ENCODE data around the gene AQR.

The AQR gene

GRCh38 chr15:34849364-34849959 is 120.1 kb downstream of the AQR start:
- H2BK5ac ChIP-seq (ENCODE audit: low read length) = no peak overlapping the region
- DNase-seq = no peak
- no peak overlapping the region for H3K9ac ChIP-seq (ENCODE audit: low read length)
- H3K4me2 ChIP-seq (ENCODE audit: low read length) = no peak overlapping the region
- no peaks in the 10 kb centered on the region for H3K79me2 ChIP-seq (ENCODE audit: control insufficient read depth, insufficient read depth, low read length)
- H3K27me3 ChIP-seq (ENCODE audit: insufficient read depth, low read length, poor library complexity) = no peaks in the 10 kb centered on the region
- H3K36me3 ChIP-seq (ENCODE audit: control insufficient read depth, insufficient read depth, low read length) = no peaks in the 10 kb centered on the region
- H3K4ac ChIP-seq (ENCODE audit: low read depth, low read length) = no peak overlapping the region
- no peak overlapping the region for H2BK15ac ChIP-seq (replicated peaks; ENCODE audit: low read depth)
- no peak overlapping the region for H2BK120ac ChIP-seq (ENCODE audit: low read depth, low read length)
- no peak overlapping the region for H3K4me3 ChIP-seq (ENCODE audit: low read length)
- WGBS (ENCODE audit: extremely low coverage, insufficient coverage, low lambda C conversion rate) = no CpG with 5 or more reads among the region's 3 CpGs
- no peak overlapping the region for H3K27ac ChIP-seq (ENCODE audit: low read depth, low read length)
- no peaks in the 10 kb centered on the region for H3K79me1 ChIP-seq (ENCODE audit: low read length)
- H3K23ac ChIP-seq (ENCODE audit: low read length) = no peak overlapping the region
- no peaks in the 10 kb centered on the region for H3K4me1 ChIP-seq (ENCODE audit: control insufficient read depth, low read depth, low read length)
- no peak overlapping the region for H3K56ac ChIP-seq (ENCODE audit: low read length)
- no peak overlapping the region for H2AK5ac ChIP-seq (ENCODE audit: low read length)
- H4K8ac ChIP-seq (ENCODE audit: low read depth, low read length) = no peak overlapping the region
- no peak overlapping the region for H3K18ac ChIP-seq (ENCODE audit: low read length)
- H4K5ac ChIP-seq (ENCODE audit: low read length) = no peak overlapping the region

GRCh38 chr15:34847598-34847997 is 121.9 kb downstream of the AQR start:
- no peak overlapping the region for H4K5ac ChIP-seq (ENCODE audit: low read length)
- no peak overlapping the region for H2AK5ac ChIP-seq (ENCODE audit: low read length)
- no peaks in the 10 kb centered on the region for H3K36me3 ChIP-seq (ENCODE audit: control insufficient read depth, insufficient read depth, low read length)
- no peak overlapping the region for H2BK120ac ChIP-seq (ENCODE audit: low read depth, low read length)
- no peak overlapping the region for H2BK15ac ChIP-seq (replicated peaks; ENCODE audit: low read depth)
- no peak overlapping the region for H3K9ac ChIP-seq (ENCODE audit: low read length)
- no peak overlapping the region for H4K8ac ChIP-seq (ENCODE audit: low read depth, low read length)
- WGBS (ENCODE audit: extremely low coverage, insufficient coverage, low lambda C conversion rate) = no CpG with 5 or more reads among the region's 1 CpG
- H3K79me1 ChIP-seq (ENCODE audit: low read length) = no peaks in the 10 kb centered on the region
- H3K18ac ChIP-seq (ENCODE audit: low read length) = no peak overlapping the region
- no peaks in the 10 kb centered on the region for H3K4me1 ChIP-seq (ENCODE audit: control insufficient read depth, low read depth, low read length)
- H3K56ac ChIP-seq (ENCODE audit: low read length) = no peak overlapping the region
- no peaks in the 10 kb centered on the region for H3K79me2 ChIP-seq (ENCODE audit: control insufficient read depth, insufficient read depth, low read length)
- H3K23ac ChIP-seq (ENCODE audit: low read length) = no peak overlapping the region
- no peak overlapping the region for H3K27ac ChIP-seq (ENCODE audit: low read depth, low read length)
- no peak overlapping the region for H3K4ac ChIP-seq (ENCODE audit: low read depth, low read length)
- no peak overlapping the region for H3K4me3 ChIP-seq (ENCODE audit: low read length)
- no peaks in the 10 kb centered on the region for H3K27me3 ChIP-seq (ENCODE audit: insufficient read depth, low read length, poor library complexity)
- H2BK5ac ChIP-seq (ENCODE audit: low read length) = no peak overlapping the region
- DNase-seq = no peak
- H3K4me2 ChIP-seq (ENCODE audit: low read length) = no peak overlapping the region

GRCh38 chr15:34841262-34841725 is 128.2 kb downstream of the AQR start:
- DNase-seq = no peak
- Histone ChIP-seq H2AK5ac (ENCODE audit: low read length) (no peak overlapping the region), H3K23ac (ENCODE audit: low read length) (no peak overlapping the region), H3K79me2 (ENCODE audit: control insufficient read depth, insufficient read depth, low read length) (no peaks in the 10 kb centered on the region), H2BK120ac (ENCODE audit: low read depth, low read length) (no peak overlapping the region), H3K4ac (ENCODE audit: low read depth, low read length) (no peak overlapping the region), H3K18ac (ENCODE audit: low read length) (no peak overlapping the region), H3K27me3 (ENCODE audit: insufficient read depth, low read length, poor library complexity) (no peaks in the 10 kb centered on the region), H3K36me3 (ENCODE audit: control insufficient read depth, insufficient read depth, low read length) (no peaks in the 10 kb centered on the region), H3K27ac (ENCODE audit: low read depth, low read length) (no peak overlapping the region), H4K8ac (ENCODE audit: low read depth, low read length) (no peak overlapping the region), H3K56ac (ENCODE audit: low read length) (no peak overlapping the region), H4K5ac (ENCODE audit: low read length) (no peak overlapping the region), H2BK5ac (ENCODE audit: low read length) (no peak overlapping the region), H3K4me2 (ENCODE audit: low read length) (no peak overlapping the region), H3K9ac (ENCODE audit: low read length) (no peak overlapping the region), H3K4me1 (ENCODE audit: control insufficient read depth, low read depth, low read length) (no peaks in the 10 kb centered on the region), H3K79me1 (ENCODE audit: low read length) (no peaks in the 10 kb centered on the region), H3K4me3 (ENCODE audit: low read length) (no peak overlapping the region), H2BK15ac (replicated peaks; ENCODE audit: low read depth) (no peak overlapping the region)

GRCh38 chr15:34838282-34838681 is 131.3 kb downstream of the AQR start:
- H4K8ac ChIP-seq (ENCODE audit: low read depth, low read length) = no peak overlapping the region
- no peaks in the 10 kb centered on the region for H3K79me1 ChIP-seq (ENCODE audit: low read length)
- no peak overlapping the region for H2BK120ac ChIP-seq (ENCODE audit: low read depth, low read length)
- H3K4me2 ChIP-seq (ENCODE audit: low read length) = no peak overlapping the region
- no peak overlapping the region for H3K23ac ChIP-seq (ENCODE audit: low read length)
- H3K18ac ChIP-seq (ENCODE audit: low read length) = no peak overlapping the region
- H3K56ac ChIP-seq (ENCODE audit: low read length) = no peak overlapping the region
- H3K4me3 ChIP-seq (ENCODE audit: low read length) = no peak overlapping the region
- no peak overlapping the region for H2BK15ac ChIP-seq (replicated peaks; ENCODE audit: low read depth)
- H2BK5ac ChIP-seq (ENCODE audit: low read length) = no peak overlapping the region
- whole genome bisulfite sequencing (ENCODE audit: extremely low coverage, insufficient coverage, low lambda C conversion rate) = 100% methylated on average over 2 of the region's 3 CpGs
- no peak overlapping the region for H3K4ac ChIP-seq (ENCODE audit: low read depth, low read length)
- H3K9ac ChIP-seq (ENCODE audit: low read length) = no peak overlapping the region
- H4K5ac ChIP-seq (ENCODE audit: low read length) = no peak overlapping the region
- H3K36me3 ChIP-seq (ENCODE audit: control insufficient read depth, insufficient read depth, low read length) = no peaks in the 10 kb centered on the region
- H3K27ac ChIP-seq (ENCODE audit: low read depth, low read length) = no peak overlapping the region
- H3K27me3 ChIP-seq (ENCODE audit: insufficient read depth, low read length, poor library complexity) = no peaks in the 10 kb centered on the region
- DNase-seq = no peak
- H2AK5ac ChIP-seq (ENCODE audit: low read length) = no peak overlapping the region
- no peaks in the 10 kb centered on the region for H3K4me1 ChIP-seq (ENCODE audit: control insufficient read depth, low read depth, low read length)
- H3K79me2 ChIP-seq (ENCODE audit: control insufficient read depth, insufficient read depth, low read length) = no peaks in the 10 kb centered on the region

GRCh38 chr15:34837246-34838016 is 132.1 kb downstream of the AQR start:
- H3K36me3 ChIP-seq (ENCODE audit: control insufficient read depth, insufficient read depth, low read length) = no peaks in the 10 kb centered on the region
- H4K5ac ChIP-seq (ENCODE audit: low read length) = no peak overlapping the region
- H3K18ac ChIP-seq (ENCODE audit: low read length) = no peak overlapping the region
- no peak overlapping the region for H3K4me3 ChIP-seq (ENCODE audit: low read length)
- H3K4me2 ChIP-seq (ENCODE audit: low read length) = no peak overlapping the region
- no peak overlapping the region for H2BK120ac ChIP-seq (ENCODE audit: low read depth, low read length)
- H3K27ac ChIP-seq (ENCODE audit: low read depth, low read length) = no peak overlapping the region
- no CpG with 5 or more reads among the region's 6 CpGs for WGBS (ENCODE audit: extremely low coverage, insufficient coverage, low lambda C conversion rate)
- H3K56ac ChIP-seq (ENCODE audit: low read length) = no peak overlapping the region
- DNase-seq = no peak
- no peak overlapping the region for H3K4ac ChIP-seq (ENCODE audit: low read depth, low read length)
- H2BK15ac ChIP-seq (replicated peaks; ENCODE audit: low read depth) = no peak overlapping the region
- H3K4me1 ChIP-seq (ENCODE audit: control insufficient read depth, low read depth, low read length) = no peaks in the 10 kb centered on the region
- no peaks in the 10 kb centered on the region for H3K79me2 ChIP-seq (ENCODE audit: control insufficient read depth, insufficient read depth, low read length)
- no peak overlapping the region for H2AK5ac ChIP-seq (ENCODE audit: low read length)
- H3K79me1 ChIP-seq (ENCODE audit: low read length) = no peaks in the 10 kb centered on the region
- no peaks in the 10 kb centered on the region for H3K27me3 ChIP-seq (ENCODE audit: insufficient read depth, low read length, poor library complexity)
- H3K23ac ChIP-seq (ENCODE audit: low read length) = no peak overlapping the region
- H3K9ac ChIP-seq (ENCODE audit: low read length) = no peak overlapping the region
- H2BK5ac ChIP-seq (ENCODE audit: low read length) = no peak overlapping the region
- no peak overlapping the region for H4K8ac ChIP-seq (ENCODE audit: low read depth, low read length)

Measured in mesendoderm (in vitro differentiated cells).